Measurements from ENCODE around the gene LANCL3. TPM values are rescaled to one million over a fixed set of nuclear protein-coding genes. Genes with fewer than 3 reads are reported as not detected.
"Not testable (repeated sequence)": the region's sequence is repeated elsewhere in the genome, so short reads cannot be mapped to it uniquely, and the experiment has no call there.

LANCL3 gene
- total RNA-seq, 1 donor from 2014 or later = 0.02 TPM

DNA sequence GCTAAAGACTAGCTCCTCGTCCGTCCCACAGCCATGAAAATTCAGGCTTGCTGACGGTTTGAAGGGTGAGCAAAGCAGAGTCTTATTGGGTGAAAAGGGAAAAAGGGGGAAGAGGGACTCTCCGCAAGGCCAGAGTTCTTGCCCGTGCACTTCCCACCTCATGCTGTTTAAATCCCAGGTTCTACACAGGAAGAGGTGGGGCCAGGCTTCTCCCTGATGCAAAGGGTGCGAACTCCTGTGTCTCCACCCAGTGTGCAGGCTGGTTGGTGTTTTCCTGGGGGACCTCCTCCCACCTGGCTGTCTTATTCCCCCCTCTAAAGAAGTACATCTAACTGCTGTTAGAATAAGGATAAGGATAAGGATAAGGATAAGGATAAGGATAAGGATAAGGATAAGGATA is 18.0 kb upstream of the LANCL3 start:
- H3K4me1 Mint-ChIP-seq = no peaks in the 10 kb centered on the region
- Histone ChIP-seq H3K4me3 (no peak overlapping the region), H3F3A (ENCODE audit: low read depth) (no peaks in the 10 kb centered on the region), H2AFZ (replicated peaks) (no peak overlapping the region), H3K9ac (no peak overlapping the region), H3K27ac (no peak overlapping the region), H3K27me3 (no peaks in the 10 kb centered on the region), H3K79me2 (ENCODE audit: low read depth) (no peaks in the 10 kb centered on the region), H3K4me1 (no peaks in the 10 kb centered on the region), H3K9me3 (ENCODE audit: low read depth) (no peaks in the 10 kb centered on the region), H3K4me2 (no peak overlapping the region), H3K36me3 (no peaks in the 10 kb centered on the region), H4K20me1 (ENCODE audit: low read depth) (no peaks in the 10 kb centered on the region)
- H3K27ac Mint-ChIP-seq = no peak overlapping the region
- H3K9me3 Mint-ChIP-seq = peaks cover 2% of the 10 kb centered on the region
- no peaks in the 10 kb centered on the region for H3K36me3 Mint-ChIP-seq
- TF ChIP-seq EZH2phosphoT487 (IDR thresholded peaks at IDR 0.05) = no peak
- TF ChIP-seq, protein P1, sequence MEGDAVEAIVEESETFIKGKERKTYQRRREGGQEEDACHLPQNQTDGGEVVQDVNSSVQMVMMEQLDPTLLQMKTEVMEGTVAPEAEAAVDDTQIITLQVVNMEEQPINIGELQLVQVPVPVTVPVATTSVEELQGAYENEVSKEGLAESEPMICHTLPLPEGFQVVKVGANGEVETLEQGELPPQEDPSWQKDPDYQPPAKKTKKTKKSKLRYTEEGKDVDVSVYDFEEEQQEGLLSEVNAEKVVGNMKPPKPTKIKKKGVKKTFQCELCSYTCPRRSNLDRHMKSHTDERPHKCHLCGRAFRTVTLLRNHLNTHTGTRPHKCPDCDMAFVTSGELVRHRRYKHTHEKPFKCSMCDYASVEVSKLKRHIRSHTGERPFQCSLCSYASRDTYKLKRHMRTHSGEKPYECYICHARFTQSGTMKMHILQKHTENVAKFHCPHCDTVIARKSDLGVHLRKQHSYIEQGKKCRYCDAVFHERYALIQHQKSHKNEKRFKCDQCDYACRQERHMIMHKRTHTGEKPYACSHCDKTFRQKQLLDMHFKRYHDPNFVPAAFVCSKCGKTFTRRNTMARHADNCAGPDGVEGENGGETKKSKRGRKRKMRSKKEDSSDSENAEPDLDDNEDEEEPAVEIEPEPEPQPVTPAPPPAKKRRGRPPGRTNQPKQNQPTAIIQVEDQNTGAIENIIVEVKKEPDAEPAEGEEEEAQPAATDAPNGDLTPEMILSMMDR (IDR thresholded peaks at IDR 0.05) = no peak
- TF ChIP-seq EZH2 (IDR thresholded peaks at IDR 0.05) = no peak
- H3K4me3 Mint-ChIP-seq = no peak overlapping the region
- peaks cover 2% of the 10 kb centered on the region for H3K27me3 Mint-ChIP-seq (ENCODE audit: insufficient read depth, low read depth)
- no peak for DNase-seq (ENCODE audit: low spot score)

DNA sequence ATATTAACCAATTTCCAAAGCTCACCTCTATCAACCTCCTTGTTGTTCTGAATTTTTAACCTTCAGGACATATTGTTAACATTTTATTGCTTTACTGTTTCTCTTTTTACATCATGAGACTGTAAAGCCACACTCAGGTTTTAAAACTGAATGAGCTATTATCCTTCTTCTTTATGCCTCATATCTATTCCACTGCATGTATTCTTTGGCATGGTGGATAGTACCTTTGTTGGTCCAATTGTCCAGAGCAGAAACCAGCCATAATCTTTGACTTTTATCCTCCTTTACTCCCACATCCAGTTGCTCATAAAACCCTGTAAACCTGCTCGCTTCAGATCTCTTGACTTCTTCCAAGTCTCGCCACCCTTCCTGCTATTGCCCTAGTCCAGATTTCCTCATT is 6.2 kb upstream of the LANCL3 start:
- not testable (repeated sequence) for DNase-seq (ENCODE audit: low spot score); H3K9me3 Mint-ChIP-seq; H3K4me1 ChIP-seq; H3K36me3 Mint-ChIP-seq; H3K79me2 ChIP-seq (ENCODE audit: low read depth); H3K9ac ChIP-seq; H3F3A ChIP-seq (ENCODE audit: low read depth); H3K27ac Mint-ChIP-seq; H3K4me1 Mint-ChIP-seq; H2AFZ ChIP-seq (replicated peaks); H3K4me2 ChIP-seq; H3K27me3 ChIP-seq; H3K4me3 ChIP-seq; H3K27me3 Mint-ChIP-seq (ENCODE audit: insufficient read depth, low read depth); H4K20me1 ChIP-seq (ENCODE audit: low read depth); H3K4me3 Mint-ChIP-seq; H3K9me3 ChIP-seq (ENCODE audit: low read depth); H3K27ac ChIP-seq; H3K36me3 ChIP-seq

DNA sequence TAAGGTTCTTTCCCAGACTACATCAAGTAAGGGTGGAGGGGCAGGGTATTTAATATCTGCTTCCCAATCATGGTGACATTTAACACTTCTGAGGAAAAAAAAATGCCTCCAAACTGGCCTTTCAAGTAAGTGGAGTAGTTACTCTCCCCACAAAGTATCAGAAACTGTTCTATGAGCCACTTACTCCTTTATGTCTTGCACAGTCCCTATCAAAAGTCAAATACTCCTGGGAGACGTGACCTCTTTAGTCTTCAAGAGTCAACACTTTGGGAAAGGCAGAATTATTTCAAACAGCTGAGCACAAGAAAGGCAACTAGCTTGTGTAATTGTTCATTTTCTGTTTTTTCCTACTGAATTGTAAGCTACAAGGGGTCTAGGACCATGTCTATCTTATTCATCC is 1.1 kb upstream of the LANCL3 start:
- not testable (repeated sequence) for H3K9me3 Mint-ChIP-seq; H2AFZ ChIP-seq (replicated peaks); H3K9me3 ChIP-seq (ENCODE audit: low read depth); H3K4me1 ChIP-seq; H3K36me3 Mint-ChIP-seq; H3K27ac Mint-ChIP-seq; DNase-seq (ENCODE audit: low spot score); H3K79me2 ChIP-seq (ENCODE audit: low read depth); H3K4me3 ChIP-seq; H3K9ac ChIP-seq; H3K4me2 ChIP-seq; H3K27me3 Mint-ChIP-seq (ENCODE audit: insufficient read depth, low read depth); H3F3A ChIP-seq (ENCODE audit: low read depth); H4K20me1 ChIP-seq (ENCODE audit: low read depth); H3K27ac ChIP-seq; H3K36me3 ChIP-seq; H3K4me3 Mint-ChIP-seq; H3K4me1 Mint-ChIP-seq
- peaks cover 24% of the 10 kb centered on the region for H3K27me3 ChIP-seq

DNA sequence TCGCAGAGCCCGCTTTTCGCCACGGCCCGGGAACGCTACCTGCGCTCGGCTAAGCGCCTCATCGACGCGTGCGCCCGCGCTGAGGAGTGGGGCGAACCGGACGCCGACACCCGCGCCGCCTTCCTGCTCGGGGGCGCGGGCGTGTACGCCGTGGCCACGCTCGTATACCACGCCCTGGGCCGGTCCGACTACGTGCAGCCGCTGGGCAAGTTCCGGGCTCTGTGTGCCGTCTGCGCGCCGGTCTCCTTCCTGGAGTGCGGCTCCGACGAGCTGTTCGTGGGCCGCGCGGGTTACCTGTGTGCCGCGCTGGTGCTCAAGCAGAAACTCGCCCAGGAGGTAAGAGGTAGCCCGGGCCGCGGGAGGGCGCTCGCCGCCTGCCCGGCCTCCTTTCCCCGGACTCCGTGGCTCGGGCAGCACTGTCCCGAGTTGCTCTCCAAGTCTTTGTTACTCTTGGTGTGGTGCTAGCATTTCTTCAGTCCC is 687 bp downstream of the LANCL3 start:
- DNase-seq (ENCODE audit: low spot score) = peak; percentile 45
- H3K9me3 ChIP-seq (ENCODE audit: low read depth); H3F3A ChIP-seq (ENCODE audit: low read depth); H4K20me1 ChIP-seq (ENCODE audit: low read depth); H3K4me1 ChIP-seq; H3K36me3 Mint-ChIP-seq; H3K9me3 Mint-ChIP-seq; H3K27me3 Mint-ChIP-seq (ENCODE audit: insufficient read depth, low read depth); H3K79me2 ChIP-seq (ENCODE audit: low read depth); H3K27ac Mint-ChIP-seq; H3K9ac ChIP-seq; H3K4me1 Mint-ChIP-seq; H3K36me3 ChIP-seq; H3K27ac ChIP-seq: not testable (repeated sequence)
- H3K4me2 ChIP-seq = peak overlapping the region; percentile 70
- peak overlapping the region; percentile 92 for H2AFZ ChIP-seq (replicated peaks)
- peak overlapping the region; percentile 37 for H3K4me3 ChIP-seq
- H3K4me3 Mint-ChIP-seq = peak overlapping the region; percentile 81
- H3K27me3 ChIP-seq = peaks cover 24% of the 10 kb centered on the region
- TF ChIP-seq, protein P1 (IDR thresholded peaks at IDR 0.05) = peak; percentile 48

DNA sequence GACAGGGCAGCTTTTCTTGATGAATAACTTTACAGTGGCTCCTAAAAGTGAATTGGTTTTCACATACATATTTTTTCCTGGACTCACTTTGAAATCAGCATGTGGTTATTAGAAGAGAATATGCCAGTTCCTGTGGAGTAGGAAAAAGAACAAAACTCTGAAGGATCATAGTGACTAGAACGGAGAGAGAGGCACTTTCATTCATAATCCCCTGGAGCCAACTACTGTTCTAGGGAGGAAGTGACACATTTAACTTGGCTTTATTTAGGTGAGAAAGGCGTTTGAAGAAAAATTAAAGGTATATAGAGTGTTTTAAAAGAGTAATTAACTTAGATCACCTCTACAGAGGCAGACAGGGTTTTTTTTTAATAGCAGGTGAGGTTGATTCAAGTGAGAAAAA is 1.7 kb downstream of the LANCL3 start:
- not testable (repeated sequence) for H3K36me3 Mint-ChIP-seq; DNase-seq (ENCODE audit: low spot score); H3K4me2 ChIP-seq; H4K20me1 ChIP-seq (ENCODE audit: low read depth); H3F3A ChIP-seq (ENCODE audit: low read depth); H3K36me3 ChIP-seq; H3K27ac Mint-ChIP-seq; H3K4me1 Mint-ChIP-seq; H3K79me2 ChIP-seq (ENCODE audit: low read depth); H3K4me3 ChIP-seq; H3K27ac ChIP-seq; H3K9ac ChIP-seq; H3K4me1 ChIP-seq; H3K27me3 Mint-ChIP-seq (ENCODE audit: insufficient read depth, low read depth); H3K4me3 Mint-ChIP-seq; H3K9me3 ChIP-seq (ENCODE audit: low read depth); H2AFZ ChIP-seq (replicated peaks); H3K9me3 Mint-ChIP-seq
- H3K27me3 ChIP-seq = peaks cover 24% of the 10 kb centered on the region

All from neural progenitor cell (in vitro differentiated cells).